Measurements from ENCODE around the gene ST14.
"Not testable (repeated sequence)": the region's sequence is repeated elsewhere in the genome, so short reads cannot be mapped to it uniquely, and the experiment has no call there.

ST14 gene

GRCh38 chr11:130237282-130238006, 77.9 kb downstream of the ST14 start:
- no peak for DNase-seq

- no peak for DNase-seq
Observed at GRCh38 chr11:130241713-130242112, 82.1 kb downstream of the ST14 start.

GRCh38 chr11:130243816-130244215, 84.2 kb downstream of the ST14 start:
- DNase-seq: peak; percentile 3 to 25 (median 16)

- no peak for DNase-seq
Observed at GRCh38 chr11:130244848-130245247, 85.3 kb downstream of the ST14 start.

GRCh38 chr11:130245375-130245774, 85.8 kb downstream of the ST14 start:
- not testable (repeated sequence) for DNase-seq

GRCh38 chr11:130246270-130246669, 86.7 kb downstream of the ST14 start:
- no peak for DNase-seq

- DNase-seq: no peak
Observed at GRCh38 chr11:130246738-130247137, 87.2 kb downstream of the ST14 start.

- DNase-seq: no peak
Observed at GRCh38 chr11:130247319-130247718, 87.7 kb downstream of the ST14 start.

- no peak for DNase-seq
Observed at GRCh38 chr11:130249371-130249770, 89.8 kb downstream of the ST14 start.

- DNase-seq: not testable (repeated sequence)
Observed at GRCh38 chr11:130249929-130250328, 90.3 kb downstream of the ST14 start.

GRCh38 chr11:130251763-130252162, 92.2 kb downstream of the ST14 start:
- not testable (repeated sequence) for DNase-seq
